Measurements from ENCODE around the gene GALNT1.

DNA sequence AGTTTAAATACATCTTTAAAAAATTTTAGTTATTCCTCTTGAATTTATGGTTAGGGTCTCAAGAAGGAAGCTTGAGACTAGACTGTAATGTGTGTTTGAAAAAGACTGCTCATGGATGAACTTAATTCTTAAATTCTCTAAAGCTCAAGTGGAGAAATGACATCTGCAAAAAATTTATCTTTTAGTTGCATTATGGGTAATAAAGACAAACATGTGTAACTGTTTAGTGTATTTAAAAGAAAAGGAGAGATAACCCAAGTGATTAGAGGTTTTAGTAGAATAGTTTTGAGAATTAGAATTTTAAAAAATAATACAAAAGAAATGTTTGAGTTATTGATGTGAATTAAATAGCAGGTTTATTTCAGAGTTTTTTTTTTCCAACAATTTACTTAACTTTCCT is 36.7 kb downstream of the GALNT1 start:
- TF ChIP-seq RAD21 (IDR thresholded peaks at IDR 0.05; ENCODE audit: low read depth) (no peak), SP1 (IDR thresholded peaks at IDR 0.05; ENCODE audit: low read depth) (no peak), POLR2AphosphoS5 (IDR thresholded peaks at IDR 0.05; ENCODE audit: low read depth, low read length) (no peak)
- TF ChIP-seq, protein P1, sequence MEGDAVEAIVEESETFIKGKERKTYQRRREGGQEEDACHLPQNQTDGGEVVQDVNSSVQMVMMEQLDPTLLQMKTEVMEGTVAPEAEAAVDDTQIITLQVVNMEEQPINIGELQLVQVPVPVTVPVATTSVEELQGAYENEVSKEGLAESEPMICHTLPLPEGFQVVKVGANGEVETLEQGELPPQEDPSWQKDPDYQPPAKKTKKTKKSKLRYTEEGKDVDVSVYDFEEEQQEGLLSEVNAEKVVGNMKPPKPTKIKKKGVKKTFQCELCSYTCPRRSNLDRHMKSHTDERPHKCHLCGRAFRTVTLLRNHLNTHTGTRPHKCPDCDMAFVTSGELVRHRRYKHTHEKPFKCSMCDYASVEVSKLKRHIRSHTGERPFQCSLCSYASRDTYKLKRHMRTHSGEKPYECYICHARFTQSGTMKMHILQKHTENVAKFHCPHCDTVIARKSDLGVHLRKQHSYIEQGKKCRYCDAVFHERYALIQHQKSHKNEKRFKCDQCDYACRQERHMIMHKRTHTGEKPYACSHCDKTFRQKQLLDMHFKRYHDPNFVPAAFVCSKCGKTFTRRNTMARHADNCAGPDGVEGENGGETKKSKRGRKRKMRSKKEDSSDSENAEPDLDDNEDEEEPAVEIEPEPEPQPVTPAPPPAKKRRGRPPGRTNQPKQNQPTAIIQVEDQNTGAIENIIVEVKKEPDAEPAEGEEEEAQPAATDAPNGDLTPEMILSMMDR (IDR thresholded peaks at IDR 0.05 in 2 of 3, conservative IDR thresholded peaks at IDR 0.05 in 1 of 3; ENCODE audit: borderline replicate concordance in 1 of 3, insufficient read depth in 1 of 3, low read depth in 2 of 3, low read length in 2 of 3) = no peak
